ENCODE results near the gene CRIM1.

The CRIM1 gene

GRCh38 chr2:36383726-36384125, 28.1 kb downstream of the CRIM1 start (continued):
- TF ChIP-seq SNAI2 (CRISPR knock-in tag; IDR thresholded peaks at IDR 0.05): no peak
- TF ChIP-seq ESRRG (CRISPR knock-in tag; IDR thresholded peaks at IDR 0.05): no peak
- TF ChIP-seq ZNF8 (CRISPR knock-in tag; IDR thresholded peaks at IDR 0.05): no peak

GRCh38 chr2:36384454-36384853, 28.9 kb downstream of the CRIM1 start:
- TF ChIP-seq ZNF8 (CRISPR knock-in tag; IDR thresholded peaks at IDR 0.05): no peak
- ATAC-seq: no peak

GRCh38 chr2:36385603-36386002, 30.0 kb downstream of the CRIM1 start:
- TF ChIP-seq CREB5 (CRISPR knock-in tag; IDR thresholded peaks at IDR 0.05; ENCODE audit: low read depth): no peak
- TF ChIP-seq OSR1 (CRISPR knock-in tag; IDR thresholded peaks at IDR 0.05): no peak
- no peak for TF ChIP-seq CSRNP3 (CRISPR knock-in tag; IDR thresholded peaks at IDR 0.05)
- no peak for TF ChIP-seq GLIS3 (CRISPR knock-in tag; IDR thresholded peaks at IDR 0.05)
- no peak for TF ChIP-seq ZFP3 (CRISPR knock-in tag; IDR thresholded peaks at IDR 0.05)
- TF ChIP-seq ZNF8 (CRISPR knock-in tag; IDR thresholded peaks at IDR 0.05): no peak
- TF ChIP-seq ZC3H10 (CRISPR knock-in tag; IDR thresholded peaks at IDR 0.05): no peak
- TF ChIP-seq PATZ1 (CRISPR knock-in tag; IDR thresholded peaks at IDR 0.05; ENCODE audit: borderline replicate concordance): no peak
- no peak for TF ChIP-seq BACH2 (CRISPR knock-in tag; IDR thresholded peaks at IDR 0.05; ENCODE audit: borderline replicate concordance)
- TF ChIP-seq TSHZ2 (CRISPR knock-in tag; IDR thresholded peaks at IDR 0.05): no peak
- TF ChIP-seq TOX (CRISPR knock-in tag; IDR thresholded peaks at IDR 0.05; ENCODE audit: borderline replicate concordance): no peak
- TF ChIP-seq ZNF70 (CRISPR knock-in tag; IDR thresholded peaks at IDR 0.05): no peak
- no peak for TF ChIP-seq POU6F1 (CRISPR knock-in tag; IDR thresholded peaks at IDR 0.05; ENCODE audit: borderline replicate concordance, low read depth)
- TF ChIP-seq ARNTL (CRISPR knock-in tag; IDR thresholded peaks at IDR 0.05; ENCODE audit: borderline replicate concordance, low read depth): no peak
- no peak for TF ChIP-seq RARB (CRISPR knock-in tag; IDR thresholded peaks at IDR 0.05)
- TF ChIP-seq ISL1 (CRISPR knock-in tag; IDR thresholded peaks at IDR 0.05): no peak
- no peak for TF ChIP-seq SNAI2 (CRISPR knock-in tag; IDR thresholded peaks at IDR 0.05)
- no peak for TF ChIP-seq TCF4 (CRISPR knock-in tag; IDR thresholded peaks at IDR 0.05; ENCODE audit: borderline replicate concordance)
- no peak for ATAC-seq

GRCh38 chr2:36387258-36387916, 31.8 kb downstream of the CRIM1 start:
- ATAC-seq: peak; percentile 3; the same call in 1 of the 3 replicates
- no peak for TF ChIP-seq CSDC2 (CRISPR knock-in tag; IDR thresholded peaks at IDR 0.05)
- TF ChIP-seq ZNF8 (CRISPR knock-in tag; IDR thresholded peaks at IDR 0.05): no peak
- TF ChIP-seq ZNF565 (CRISPR knock-in tag; conservative IDR thresholded peaks at IDR 0.05; ENCODE audit: low read depth): no peak
- no peak for TF ChIP-seq PPARA (CRISPR knock-in tag; IDR thresholded peaks at IDR 0.05; ENCODE audit: borderline replicate concordance)
- no peak for TF ChIP-seq RARB (CRISPR knock-in tag; IDR thresholded peaks at IDR 0.05)
- TF ChIP-seq CREB5 (CRISPR knock-in tag; IDR thresholded peaks at IDR 0.05; ENCODE audit: low read depth): no peak
- TF ChIP-seq CSRNP3 (CRISPR knock-in tag; IDR thresholded peaks at IDR 0.05): no peak
- no peak for TF ChIP-seq PATZ1 (CRISPR knock-in tag; IDR thresholded peaks at IDR 0.05; ENCODE audit: borderline replicate concordance)
- TF ChIP-seq BACH2 (CRISPR knock-in tag; IDR thresholded peaks at IDR 0.05; ENCODE audit: borderline replicate concordance): no peak
- TF ChIP-seq ZNF70 (CRISPR knock-in tag; IDR thresholded peaks at IDR 0.05): no peak
